ENCODE measurements around the gene ARHGEF37.
"Not testable (repeated sequence)": the region's sequence is repeated elsewhere in the genome, so short reads cannot be mapped to it uniquely, and the experiment has no call there.

The ARHGEF37 gene

DNA sequence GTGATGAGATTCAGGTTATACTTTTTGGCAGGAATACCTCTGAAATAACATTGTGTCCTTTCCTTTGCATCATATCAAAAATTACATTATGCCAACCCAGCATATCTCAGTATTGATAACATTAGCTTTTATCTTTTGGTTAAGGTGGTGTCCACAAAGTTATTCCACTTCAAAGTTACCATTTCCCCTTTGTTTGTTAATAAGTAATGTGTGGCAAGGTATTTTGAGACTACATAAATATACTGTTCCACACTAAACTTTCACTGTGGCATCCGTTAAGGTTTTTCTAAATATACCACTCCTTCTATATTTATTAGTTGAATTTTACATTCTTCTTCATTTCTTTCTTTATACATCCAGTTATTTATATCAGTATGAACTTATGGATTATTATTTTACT lies 14.1 kb upstream of the ARHGEF37 start:
- DNase-seq (ENCODE audit: low spot score), result no peak

- no peak for DNase-seq (ENCODE audit: low spot score)
Observed at GRCh38 chr5:149572170-149572569, 9.1 kb upstream of the ARHGEF37 start.

DNA sequence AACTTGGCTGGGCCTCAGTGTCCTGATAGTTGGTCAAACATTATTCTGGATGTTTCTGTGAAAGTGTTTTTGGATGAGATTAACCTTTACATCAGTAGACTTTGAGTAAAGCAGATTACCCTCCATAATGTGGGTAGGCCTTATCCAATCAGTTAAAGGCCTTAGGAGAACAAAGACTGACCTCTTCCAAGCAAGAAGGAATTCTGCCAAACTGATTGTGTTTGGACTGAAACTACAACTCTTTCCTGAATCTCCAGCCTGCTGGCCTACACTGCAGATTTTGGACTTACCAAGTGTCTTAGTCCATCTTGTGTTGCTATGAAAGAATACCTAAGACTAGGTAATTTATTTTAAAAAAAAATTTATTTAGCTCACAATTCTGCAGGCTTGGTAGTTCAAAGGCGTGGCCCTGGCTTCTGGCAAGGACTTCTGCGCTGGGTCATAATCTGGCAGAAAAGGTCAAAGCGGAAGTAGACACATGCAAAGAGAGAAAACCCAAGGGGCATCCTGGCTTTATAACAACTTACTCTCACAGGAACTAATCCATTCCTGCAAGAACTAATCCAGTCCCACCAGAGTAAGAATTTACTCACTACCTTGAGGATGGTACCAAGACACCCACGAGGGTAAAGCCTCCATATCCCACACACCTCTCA lies 8.6 kb upstream of the ARHGEF37 start:
- DNase-seq (ENCODE audit: low spot score), result no peak

- no peak for DNase-seq (ENCODE audit: low spot score)
Observed at GRCh38 chr5:149575131-149575530, 6.2 kb upstream of the ARHGEF37 start.

DNA sequence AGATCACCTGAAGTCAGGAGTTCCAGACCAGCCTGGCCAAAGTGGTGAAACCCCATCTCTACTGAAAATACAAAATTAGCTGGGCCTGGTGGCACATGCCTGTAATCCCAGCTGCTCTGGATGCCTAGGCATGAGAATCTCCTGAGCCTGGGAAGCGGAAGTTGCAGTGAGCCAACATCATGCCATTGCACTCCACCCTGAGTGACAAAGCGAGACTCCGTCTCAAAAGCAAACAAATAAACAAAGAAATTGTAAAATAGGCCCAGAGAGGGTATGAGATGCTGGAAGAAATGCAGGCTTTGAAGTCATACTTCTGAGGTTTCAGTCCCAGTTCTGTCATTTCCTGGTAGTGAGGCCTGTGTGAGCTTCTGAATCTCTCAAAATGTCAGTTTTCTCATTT lies 5.3 kb upstream of the ARHGEF37 start:
- DNase-seq (ENCODE audit: low spot score), result no peak

DNA sequence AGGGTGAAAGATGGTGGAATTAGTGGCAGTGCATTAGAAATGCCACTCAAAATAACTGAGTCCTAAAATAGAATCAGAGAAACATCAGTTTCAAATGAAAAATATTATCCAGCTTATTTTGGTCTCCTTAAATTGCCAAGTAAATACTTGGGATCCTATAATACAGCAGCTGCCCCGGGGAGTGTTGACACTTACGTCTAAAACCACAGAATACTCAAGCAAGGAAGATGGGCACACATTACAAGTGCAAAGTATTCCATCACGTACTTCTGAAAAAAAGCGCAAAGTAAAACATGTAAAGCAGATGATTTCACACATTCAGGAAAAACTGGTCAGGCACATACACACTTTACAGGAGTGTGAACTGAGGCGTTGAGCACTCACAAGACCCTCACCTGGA lies 2.4 kb upstream of the ARHGEF37 start:
- DNase-seq (ENCODE audit: low spot score), result no peak

DNA sequence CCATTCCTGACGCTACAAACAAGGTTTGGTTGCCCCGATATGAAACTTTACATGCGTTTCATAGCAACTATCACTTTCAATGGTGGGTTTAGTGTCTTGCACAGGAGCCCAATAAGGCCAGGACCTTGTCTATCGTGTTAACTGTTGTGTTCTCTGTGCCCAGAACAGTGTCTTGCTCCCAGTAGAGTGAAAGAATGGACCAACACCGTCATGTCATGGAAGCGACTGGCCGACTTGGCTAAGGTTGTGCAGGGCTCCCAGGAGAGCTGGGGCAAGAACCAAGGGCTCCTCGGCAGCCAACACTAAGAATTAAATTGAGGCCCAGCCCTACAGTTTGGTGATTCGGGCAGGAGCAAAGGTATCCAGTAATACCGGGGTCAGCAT lies 498 bp upstream of the ARHGEF37 start:
- DNase-seq (ENCODE audit: low spot score), result no peak

DNA sequence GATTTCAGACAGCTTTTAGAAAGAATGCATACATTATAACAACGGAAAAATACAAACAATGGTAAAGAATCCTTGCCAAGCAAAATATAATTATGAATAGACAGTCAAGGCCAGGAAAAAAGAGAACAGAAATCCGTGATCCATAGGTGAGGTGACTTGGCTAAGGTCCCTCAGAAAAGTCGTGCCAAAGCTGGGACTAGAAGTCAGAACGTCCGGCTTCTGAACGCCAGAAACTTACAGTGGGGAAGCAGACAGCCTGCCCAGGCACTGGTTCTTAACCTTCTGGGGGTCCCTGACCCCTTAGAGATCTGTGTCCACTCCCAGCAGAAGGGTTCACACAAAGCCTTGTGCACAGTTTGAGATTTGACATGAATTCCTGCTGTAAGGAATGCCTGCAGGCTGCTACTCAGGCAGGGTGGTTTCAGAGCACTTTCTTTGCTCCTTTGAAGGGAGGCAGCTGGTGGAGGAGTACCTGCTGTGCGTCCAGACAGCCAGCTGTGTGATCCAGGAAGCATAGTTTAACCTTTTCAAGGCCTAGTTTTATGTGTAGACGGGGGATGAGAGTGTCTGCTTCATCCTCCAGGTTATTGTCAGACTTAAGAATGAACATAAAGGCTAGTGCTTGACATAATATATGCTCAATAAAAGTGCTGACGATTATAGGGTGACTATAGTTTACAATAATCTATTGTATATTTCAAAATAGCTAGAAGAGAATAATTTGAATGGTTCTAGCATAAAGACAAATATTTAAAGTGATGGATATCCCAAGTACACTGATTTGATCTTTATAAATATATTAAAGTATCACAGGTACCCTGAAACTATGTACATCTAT lies 852 bp downstream of the ARHGEF37 start:
- DNase-seq (ENCODE audit: low spot score), result no peak

DNA sequence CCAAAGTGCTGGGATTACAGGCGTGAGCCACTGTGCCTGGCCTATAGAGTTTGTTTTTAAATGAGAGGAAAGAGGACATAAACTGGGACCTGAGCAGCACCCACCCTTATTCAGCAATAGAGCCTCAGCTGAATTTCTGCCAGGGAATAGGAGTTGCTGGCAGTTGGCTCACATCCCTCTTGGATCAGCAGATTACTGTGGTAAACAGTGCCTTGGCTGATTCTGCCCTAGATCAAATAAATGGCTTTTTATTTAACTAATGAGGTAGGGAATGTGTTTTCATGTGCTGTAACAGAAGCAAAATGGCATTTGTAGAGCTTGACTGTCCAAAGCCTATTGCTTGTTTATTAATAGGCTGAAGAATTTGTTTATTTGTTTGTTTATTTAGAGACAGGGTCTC lies 2.1 kb downstream of the ARHGEF37 start:
- no peak for DNase-seq (ENCODE audit: low spot score)

GRCh38 chr5:149584121-149584520 lies 2.8 kb downstream of the ARHGEF37 start:
- no peak for DNase-seq (ENCODE audit: low spot score)

GRCh38 chr5:149585910-149586309 lies 4.6 kb downstream of the ARHGEF37 start:
- DNase-seq (ENCODE audit: low spot score), result no peak

- DNase-seq (ENCODE audit: low spot score), result no peak
Observed at GRCh38 chr5:149586708-149587318, 5.5 kb downstream of the ARHGEF37 start.

- no peak for DNase-seq (ENCODE audit: low spot score)
Observed at GRCh38 chr5:149588936-149589335, 7.6 kb downstream of the ARHGEF37 start.

- no peak for DNase-seq (ENCODE audit: low spot score)
Observed at GRCh38 chr5:149593370-149593769, 12.1 kb downstream of the ARHGEF37 start.

DNA sequence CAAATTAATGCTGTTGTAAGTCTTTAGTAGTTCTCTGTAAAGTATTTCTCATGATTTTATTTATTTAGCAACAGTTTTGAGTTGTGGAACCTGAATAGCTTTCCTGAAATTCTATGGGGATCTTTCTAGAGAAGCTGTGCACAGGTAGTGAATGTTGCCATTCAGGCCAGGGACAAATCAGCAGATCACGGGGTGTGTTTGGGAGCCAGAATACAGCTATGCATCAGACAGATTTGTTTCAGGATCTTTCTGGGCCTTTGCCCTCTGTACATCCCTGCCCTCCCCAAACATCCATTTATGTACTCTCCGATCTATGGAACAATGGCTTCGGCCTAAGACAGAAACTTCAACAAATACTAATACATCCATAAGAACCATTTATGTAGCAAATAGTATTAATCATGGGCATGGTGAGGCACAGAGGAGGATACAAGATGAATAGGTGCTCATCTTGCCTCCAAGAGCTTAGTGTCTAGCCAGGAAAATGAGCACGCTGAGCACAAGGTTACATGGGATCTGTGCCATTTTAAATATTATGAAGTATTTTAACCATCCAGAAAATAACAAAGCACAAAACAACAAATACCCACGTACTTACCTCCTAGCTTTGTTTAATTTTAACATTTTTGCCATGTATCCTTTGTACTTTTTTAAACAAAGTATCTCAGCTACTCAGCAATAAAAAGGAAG lies 13.1 kb downstream of the ARHGEF37 start:
- DNase-seq (ENCODE audit: low spot score), result no peak

GRCh38 chr5:149595105-149595504 lies 13.8 kb downstream of the ARHGEF37 start:
- DNase-seq (ENCODE audit: low spot score), result not testable (repeated sequence)

- DNase-seq (ENCODE audit: low spot score), result no peak
Observed at GRCh38 chr5:149596712-149597111, 15.4 kb downstream of the ARHGEF37 start.

- DNase-seq (ENCODE audit: low spot score), result no peak
Observed at GRCh38 chr5:149597618-149598017, 16.3 kb downstream of the ARHGEF37 start.

GRCh38 chr5:149598234-149598633 lies 16.9 kb downstream of the ARHGEF37 start:
- DNase-seq (ENCODE audit: low spot score), result not testable (repeated sequence)

DNA sequence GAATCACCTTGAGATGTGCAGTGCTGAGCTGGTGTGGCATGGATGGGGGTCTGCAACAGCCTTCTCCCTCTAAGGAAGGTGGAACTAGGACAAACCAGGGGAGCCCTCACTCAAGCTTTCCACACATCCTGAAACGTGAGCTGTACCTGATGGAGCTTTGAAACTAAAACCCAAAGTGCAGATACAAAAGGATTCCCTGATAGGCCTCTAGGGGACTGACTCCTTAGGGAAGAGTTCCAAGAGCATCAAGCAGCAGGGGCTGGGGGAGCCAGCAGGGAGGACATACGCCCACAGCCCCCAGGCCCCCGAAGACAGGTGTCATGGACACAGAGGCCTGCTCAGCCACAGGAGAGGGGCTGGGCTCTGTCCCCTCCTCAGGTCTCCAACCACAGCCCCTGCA lies 17.7 kb downstream of the ARHGEF37 start:
- DNase-seq (ENCODE audit: low spot score), result no peak

DNA sequence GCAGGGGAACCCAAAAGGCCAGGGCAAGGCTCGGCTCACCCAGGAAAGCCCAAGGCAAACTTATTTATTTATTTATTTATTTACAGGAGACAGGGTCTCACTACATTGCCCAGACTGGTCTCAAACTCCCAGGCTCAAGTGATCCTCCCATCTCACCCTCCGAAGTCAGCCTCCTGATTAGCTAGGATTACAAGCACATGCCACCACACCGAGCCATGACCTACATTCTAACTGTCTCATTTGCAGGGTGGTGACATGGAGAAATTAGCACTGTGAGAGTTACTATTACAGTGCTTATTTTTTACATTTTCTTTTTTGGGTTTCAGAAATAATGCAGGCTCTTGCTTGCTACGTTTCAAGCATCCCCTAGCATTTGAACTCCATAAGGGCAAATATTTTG lies 18.1 kb downstream of the ARHGEF37 start:
- no peak for DNase-seq (ENCODE audit: low spot score)

DNA sequence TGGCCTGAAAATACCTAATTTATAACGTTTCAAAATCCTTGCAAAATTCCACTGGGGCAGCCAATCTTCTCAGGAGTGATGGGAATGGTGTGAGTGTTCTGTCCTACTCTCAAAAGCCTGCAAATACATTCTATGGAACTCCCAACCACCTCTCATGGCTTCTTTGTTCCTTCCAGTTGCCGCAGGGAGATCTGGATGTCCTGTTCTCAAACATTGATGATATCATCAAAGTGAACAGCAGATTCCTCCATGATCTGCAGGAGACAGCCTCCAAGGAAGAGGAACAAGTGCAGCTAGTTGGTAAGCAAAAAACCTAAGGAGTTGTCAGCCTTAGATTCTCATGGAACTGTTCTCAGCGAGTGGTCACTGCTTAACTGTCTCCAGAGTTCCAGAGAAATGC lies 19.6 kb downstream of the ARHGEF37 start:
- DNase-seq (ENCODE audit: low spot score), result no peak

DNA sequence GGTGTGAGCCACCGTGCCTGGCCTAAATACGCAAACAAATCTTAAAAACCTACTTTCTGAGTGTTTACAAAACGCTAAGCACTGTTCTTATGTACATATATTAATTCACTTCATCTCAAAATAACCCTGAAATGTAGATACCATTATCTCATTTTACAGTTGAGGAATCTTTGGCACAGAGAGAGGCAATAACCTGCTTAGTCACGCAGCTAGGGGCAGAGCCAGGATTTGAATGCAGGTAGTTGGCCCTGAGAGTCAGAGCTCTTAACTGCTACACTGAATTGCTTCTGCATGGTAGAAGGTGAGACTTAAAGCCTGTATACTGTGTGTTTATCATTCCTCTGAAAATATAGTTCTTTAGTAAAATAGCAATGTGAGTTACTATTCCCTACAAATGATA lies 21.9 kb downstream of the ARHGEF37 start:
- no peak for DNase-seq (ENCODE audit: low spot score)
